IMR-90 (cell line): Measurements from ENCODE around the gene RARB. TPM values are rescaled to one million over a fixed set of nuclear protein-coding genes. Genes with fewer than 3 reads are reported as not detected.

ENCODE experiments used
- ATAC-seq: fragments of 200-7000 bp; cut with Tn5 transposase; 2 replicates; pipeline ENCODE4 v1.9.1; 2020; ENCODE audit warnings: low read depth, mild to moderate bottlenecking, moderate library complexity
- BruUV-seq: library from RNA; stranded (reverse); fragments of 400-500 nt; replicated peaks from 2 replicates; lab custom pipeline; 2021; lab: Mats Ljungman, UMichigan
- CTCF ChIA-PET: fragments of 300-600 bp; formaldehyde crosslinking; extraction: SDS; loops from one replicate; lab custom pipeline; 2021; ENCODE audit warnings: antibody characterized with exemption; lab: Yijun Ruan, JAX
- POLR2A ChIA-PET: fragments of 300-600 bp; sonication (Branson Sonifier 250); formaldehyde crosslinking; loops from one replicate; lab custom pipeline; 2022; ENCODE audit warnings: antibody characterized with exemption; ENCODE audit not compliant: unreplicated experiment; lab: Charles Lee
- DNase-seq: peaks from one replicate; pipeline ENCODE4 v3.0.0; 2013
- H2AFZ ChIP-seq: replicated peaks from 2 replicates; pipeline ENCODE3; 2013; ENCODE audit warnings: low read length, mild to moderate bottlenecking; ENCODE audit not compliant: poor library complexity
- H2AK5ac ChIP-seq: 2 replicates; pipeline ENCODE4 v1.6.1; 2013; ENCODE audit warnings: low read depth, low read length, inconsistent platforms
- H2AK9ac ChIP-seq: replicated peaks from 2 replicates; pipeline ENCODE3; 2013; ENCODE audit warnings: mild to moderate bottlenecking, low read depth, low read length, moderate library complexity; ENCODE audit not compliant: poor library complexity
- H2BK120ac ChIP-seq: 2 replicates; pipeline ENCODE4 v1.6.1; 2013; ENCODE audit warnings: low read depth, low read length, inconsistent platforms
- H2BK15ac ChIP-seq: 3 replicates; pipeline ENCODE4 v1.6.1; 2013; ENCODE audit warnings: low read depth, low read length, inconsistent platforms
- H2BK20ac ChIP-seq: 2 replicates; pipeline ENCODE4 v1.6.1; 2013; ENCODE audit warnings: low read depth, mild to moderate bottlenecking, inconsistent platforms, low read length, moderate library complexity
- H2BK5ac ChIP-seq: 2 replicates; pipeline ENCODE4 v1.6.1; 2013; ENCODE audit warnings: mild to moderate bottlenecking, low read depth, low read length, inconsistent platforms; ENCODE audit not compliant: poor library complexity, severe bottlenecking
- H3K14ac ChIP-seq: replicated peaks from 2 replicates; pipeline ENCODE4 v1.6.1; 2013; ENCODE audit warnings: low read depth, low read length, inconsistent platforms
- H3K18ac ChIP-seq: 2 replicates; pipeline ENCODE4 v1.6.1; 2013; ENCODE audit warnings: low read depth, low read length, control low read depth
- H3K23ac ChIP-seq: 2 replicates; pipeline ENCODE4 v1.6.1; 2013; ENCODE audit warnings: low read depth, low read length, inconsistent platforms
- H3K27ac ChIP-seq: 2 replicates; pipeline ENCODE4 v1.5.1; 2013; ENCODE audit warnings: mild to moderate bottlenecking, control low read depth, low read length; ENCODE audit not compliant: insufficient read depth
- H3K27me3 ChIP-seq: 2 replicates; pipeline ENCODE4 v1.6.1; 2013; ENCODE audit warnings: low read length; ENCODE audit not compliant: control insufficient read depth, insufficient read depth
- H3K36me3 ChIP-seq: 2 replicates; pipeline ENCODE4 v1.6.1; 2013; ENCODE audit warnings: low read length, mixed read lengths; ENCODE audit not compliant: control insufficient read depth, insufficient read depth
- H3K4ac ChIP-seq: 2 replicates; pipeline ENCODE4 v1.6.1; 2013; ENCODE audit warnings: low read depth, low read length, inconsistent platforms
- H3K4me1 ChIP-seq: 2 replicates; pipeline ENCODE4 v1.6.1; 2013; ENCODE audit warnings: low read length, mixed read lengths; ENCODE audit not compliant: control insufficient read depth, insufficient read depth
- H3K4me2 ChIP-seq: 2 replicates; pipeline ENCODE4 v1.6.1; 2013; ENCODE audit warnings: low read depth, mild to moderate bottlenecking, control low read depth, low read length, moderate library complexity
- H3K4me3 ChIP-seq: 2 replicates; pipeline ENCODE4 v1.5.1; 2013; ENCODE audit warnings: low read depth, mild to moderate bottlenecking, control low read depth, low read length, moderate library complexity; ENCODE audit not compliant: insufficient read depth
- H3K56ac ChIP-seq: 2 replicates; pipeline ENCODE4 v1.6.1; 2013; ENCODE audit warnings: low read length, inconsistent platforms; ENCODE audit not compliant: insufficient read depth; ENCODE audit errors: extremely low read depth
- H3K79me1 ChIP-seq, 2 experiments: 2 replicates each; pipeline ENCODE4 v1.6.1; 2013; ENCODE audit warnings: low read length in 2 of 2, inconsistent platforms in 1 of 2, low read depth in 1 of 2
- H3K9ac ChIP-seq: 2 replicates; pipeline ENCODE4 v1.6.1; 2013; ENCODE audit warnings: low read depth, low read length, control low read depth
- H3K9me1 ChIP-seq: 2 replicates; pipeline ENCODE4 v1.6.1; 2013; ENCODE audit warnings: low read length, inconsistent platforms; ENCODE audit not compliant: insufficient read depth
- H3K9me3 ChIP-seq: 2 replicates; pipeline ENCODE4 v1.6.1; 2013; ENCODE audit warnings: low read length; ENCODE audit not compliant: control insufficient read depth, insufficient read depth
- H4K20me1 ChIP-seq: 2 replicates; pipeline ENCODE4 v1.6.1; 2013; ENCODE audit warnings: low read length, inconsistent platforms; ENCODE audit not compliant: insufficient read depth
- H4K5ac ChIP-seq: 2 replicates; pipeline ENCODE4 v1.6.1; 2013; ENCODE audit warnings: mild to moderate bottlenecking, low read depth, low read length, control low read depth
- H4K8ac ChIP-seq, 2 experiments: 2 replicates each; pipeline ENCODE4 v1.6.1; 2013; ENCODE audit warnings: low read depth in 2 of 2, low read length in 2 of 2, control low read depth in 1 of 2, inconsistent platforms in 1 of 2
- H4K91ac ChIP-seq: 2 replicates; pipeline ENCODE4 v1.6.1; 2013; ENCODE audit warnings: low read depth, low read length, inconsistent platforms; ENCODE audit not compliant: insufficient read depth
- BHLHE40 ChIP-seq: fragments of 150-350 bp; IDR thresholded peaks from 2 replicates; pipeline ENCODE4 v1.6.1; 2016; ENCODE audit warnings: mild to moderate bottlenecking, low read depth, low read length
- MAFK ChIP-seq: IDR thresholded peaks from 2 replicates; pipeline ENCODE4 v1.6.1; 2012; ENCODE audit warnings: low read depth, low read length, improper control_type of control experiment
- POLR2A ChIP-seq: IDR thresholded peaks from 2 replicates; pipeline ENCODE4 v1.6.1; 2012; ENCODE audit warnings: mild to moderate bottlenecking, low read depth, low read length
- WGBS, 2 experiments: methylation state at CpG; one replicate each; pipeline versions ENCODE4 v1.1.5 to v1.1.7; 2013; ENCODE audit warnings: missing lambda C conversion rate in 2 of 2; ENCODE audit not compliant: insufficient read length in 1 of 2; ENCODE audit errors: extremely low coverage in 2 of 2; 5-methylcytosine and 5-hydroxymethylcytosine counted together
- dilution Hi-C: fragments of 300-500 bp; cut with HindIII; formaldehyde crosslinking; loops from one replicate; pipeline ENCODE4 v1.14.3; 2018; ENCODE audit warnings: low sequenced_read_pairs; ENCODE audit not compliant: unreplicated experiment
- in situ Hi-C: fragments of 300-500 bp; cut with MboI; formaldehyde crosslinking; loops from 3 replicates; pipeline ENCODE4 v1.14.3; 2019; ENCODE audit warnings: low sequenced_read_pairs, inconsistent platforms, mixed read lengths
- intact Hi-C: fragments of 100-400 bp; cut with micrococcal nuclease; formaldehyde crosslinking; loops from 2 replicates; pipeline ENCODE4 v1.10.0; 2022
- polyA plus RNA-seq, 3 experiments: library from polyadenylated mRNA; depleted of rRNA; stranded (reverse); fragments of >200 nt; gene quantifications; 2 replicates each; pipeline ENCODE4 v1.2.3, GENCODE V29; 2012; ENCODE audit warnings: low replicate concordance in 1 of 3
- total RNA-seq: library from RNA; depleted of rRNA; stranded (reverse); fragments of >200 nt; gene quantifications from 2 replicates; pipeline ENCODE4 v1.2.3, GENCODE V29; 2012

RARB gene
- total and polyA plus RNA-seq, 2 of the 4 experiments (the other 2 are of a cell fraction) = 0.53 to 1.4 TPM

DNA sequence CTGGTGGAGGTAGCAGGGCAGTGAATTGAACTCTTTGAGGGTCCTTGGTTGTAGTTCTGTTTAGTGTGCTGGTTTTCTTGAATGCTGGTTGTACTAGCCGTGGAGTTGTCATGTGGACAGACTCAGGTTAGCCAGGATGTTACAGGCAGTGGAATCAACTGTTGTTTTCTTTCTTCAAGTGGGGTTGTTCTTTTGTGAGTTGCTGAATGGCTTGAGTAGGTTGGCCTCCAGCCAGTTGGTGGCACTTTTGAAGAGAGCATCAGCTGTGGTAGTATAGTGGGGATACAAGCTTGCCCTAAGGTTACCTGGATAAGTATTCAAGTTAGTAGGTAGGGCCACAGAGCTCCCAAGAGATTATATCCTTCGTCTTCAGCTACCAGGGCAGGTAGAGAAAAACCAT lies 31.8 kb upstream of the RARB start:
- no peaks in the 10 kb centered on the region for H3K9me3 ChIP-seq
- H3K4ac ChIP-seq = no peak overlapping the region
- H3K27ac ChIP-seq = no peak overlapping the region
- no TSS peak for BruUV-seq
- intact Hi-C loops = no loop called here
- CTCF ChIA-PET = no interaction called here
- H4K8ac ChIP-seq = no peak overlapping the region
- ATAC-seq = no peak
- TF ChIP-seq MAFK (no peak), POLR2A (no peak), BHLHE40 (no peak)
- H3K9me1 ChIP-seq = no peaks in the 10 kb centered on the region
- WGBS, 2 experiments = 35% methylated on average over 2 of the region's 2 CpGs; no CpG with 5 or more reads in 1 of the 2 experiments
- no peak overlapping the region for H2AFZ ChIP-seq
- no peak overlapping the region for H3K23ac ChIP-seq
- H4K5ac ChIP-seq = no peak overlapping the region
- no peak overlapping the region for H3K4me3 ChIP-seq
- H2BK15ac ChIP-seq = no peak overlapping the region
- POLR2A ChIA-PET = no interaction called here
- H2BK20ac ChIP-seq = no peak overlapping the region
- no peak overlapping the region for H4K91ac ChIP-seq
- H3K36me3 ChIP-seq = no peaks in the 10 kb centered on the region
- no peak overlapping the region for H2BK5ac ChIP-seq
- DNase-seq = no peak
- no peaks in the 10 kb centered on the region for H3K79me1 ChIP-seq
- no peak overlapping the region for H3K14ac ChIP-seq
- in situ Hi-C loops = no loop called here
- H3K18ac ChIP-seq = no peak overlapping the region
- H3K9ac ChIP-seq = no peak overlapping the region
- H2AK5ac ChIP-seq = no peak overlapping the region
- H2BK120ac ChIP-seq = no peak overlapping the region
- dilution Hi-C loops = no loop called here
- no peaks in the 10 kb centered on the region for H3K27me3 ChIP-seq
- no peak overlapping the region for H3K4me2 ChIP-seq
- H3K56ac ChIP-seq = no peak overlapping the region
- no peaks in the 10 kb centered on the region for H4K20me1 ChIP-seq
- no peaks in the 10 kb centered on the region for H3K4me1 ChIP-seq
- H2AK9ac ChIP-seq = no peak overlapping the region
